CD14-positive monocyte (primary cell): ENCODE data around the gene FAM107B. TPM values are rescaled to one million over a fixed set of nuclear protein-coding genes. Genes with fewer than 3 reads are reported as not detected.
A peak's percentile ranks its signal among the peaks of the same experiment; 100 is the strongest.

Source experiments
- DNase-seq, 3 donors: peaks; one replicate each; pipeline ENCODE4 v3.0.0-alpha.2; 2011 to 2022
- H2AFZ ChIP-seq: 2 replicates; pipeline ENCODE4 v1.6.0; 2012; ENCODE audit warnings: mild to moderate bottlenecking, low read depth, low read length, inconsistent platforms; ENCODE audit not compliant: insufficient read depth, poor library complexity, severe bottlenecking
- H3K27ac ChIP-seq, 2 donors: 1 replicate in 1 of 2; 2 replicates in 1 of 2; pipeline ENCODE4 v1.5.1; 2012 to 2013; ENCODE audit warnings: low read length in 2 of 2, control low read depth in 1 of 2, inconsistent platforms in 1 of 2, low read depth in 1 of 2, mild to moderate bottlenecking in 1 of 2
- H3K27me3 ChIP-seq, 2 donors: one replicate each; pipeline versions ENCODE4 v1.6.0 to v1.6.1; 2011 to 2013; ENCODE audit warnings: low read length in 2 of 2; ENCODE audit not compliant: control insufficient read depth in 2 of 2, insufficient read depth in 2 of 2
- H3K36me3 ChIP-seq, 2 donors: replicated peaks in 1 of 2; 1 replicate in 1 of 2; 2 replicates in 1 of 2; pipeline versions ENCODE4 v1.5.1 to v1.6.1; 2012 to 2013; ENCODE audit warnings: low read length in 2 of 2, control low read depth in 1 of 2, inconsistent platforms in 1 of 2, mild to moderate bottlenecking in 1 of 2; ENCODE audit not compliant: insufficient read depth in 2 of 2, control insufficient read depth in 1 of 2
- H3K4me1 ChIP-seq, 2 donors: 1 replicate in 1 of 2; 2 replicates in 1 of 2; pipeline versions ENCODE4 v1.5.1 to v1.6.1; 2012 to 2013; ENCODE audit warnings: low read length in 2 of 2, control low read depth in 1 of 2, inconsistent platforms in 1 of 2, mild to moderate bottlenecking in 1 of 2, moderate library complexity in 1 of 2; ENCODE audit not compliant: insufficient read depth in 2 of 2, control insufficient read depth in 1 of 2
- H3K4me2 ChIP-seq: replicated peaks from 2 replicates; pipeline ENCODE3; 2012; ENCODE audit warnings: low read length, moderate library complexity, mild to moderate bottlenecking; ENCODE audit not compliant: poor library complexity, severe bottlenecking; ENCODE audit errors: extremely low read depth
- H3K4me3 ChIP-seq, 3 experiments: fragments of 200-600 bp in 1 of 3; sonication (generic) in 1 of 3; replicated peaks in 1 of 3; 1 replicate in 2 of 3; 2 replicates in 1 of 3; pipeline ENCODE4 v1.5.1; 2011 to 2013; ENCODE audit warnings: low read length in 3 of 3, mild to moderate bottlenecking in 3 of 3, control low read depth in 2 of 3, low read depth in 2 of 3, inconsistent platforms in 1 of 3, moderate library complexity in 1 of 3
- H3K79me2 ChIP-seq: 2 replicates; pipeline ENCODE4 v1.6.0; 2012; ENCODE audit warnings: mild to moderate bottlenecking, control low read depth, inconsistent platforms, low read length, moderate library complexity; ENCODE audit not compliant: insufficient read depth
- H3K9ac ChIP-seq: 2 replicates; pipeline ENCODE4 v1.6.0; 2017; ENCODE audit warnings: low read length, mild to moderate bottlenecking; ENCODE audit not compliant: insufficient read depth, poor library complexity, severe bottlenecking
- H3K9me3 ChIP-seq, 2 donors: replicated peaks in 1 of 2; 1 replicate in 1 of 2; 2 replicates in 1 of 2; pipeline versions ENCODE4 v1.5.1 to v1.6.1; 2012 to 2013; ENCODE audit warnings: low read length in 2 of 2, control low read depth in 1 of 2; ENCODE audit not compliant: control insufficient read depth in 1 of 2, insufficient read depth in 1 of 2
- H4K20me1 ChIP-seq: 2 replicates; pipeline ENCODE4 v1.6.0; 2012; ENCODE audit warnings: mild to moderate bottlenecking, low read length, control low read depth, moderate library complexity; ENCODE audit not compliant: insufficient read depth
- H3K27ac Mint-ChIP-seq, 7 donors: one replicate each; pipeline ENCODE4 v1.8.0; 2020; ENCODE audit warnings: mild to moderate bottlenecking in 7 of 7, mixed read lengths in 7 of 7, moderate library complexity in 6 of 7, inconsistent platforms in 2 of 7
- H3K27me3 Mint-ChIP-seq, 3 donors: one replicate each; pipeline ENCODE4 v1.8.0; 2021 to 2022; ENCODE audit warnings: low read depth in 3 of 3, mild to moderate bottlenecking in 3 of 3, mixed read lengths in 3 of 3, moderate library complexity in 3 of 3, inconsistent platforms in 1 of 3
- H3K36me3 Mint-ChIP-seq, 2 donors: one replicate each; pipeline ENCODE4 v1.8.0; 2020; ENCODE audit warnings: mixed read lengths in 2 of 2, inconsistent platforms in 1 of 2, mild to moderate bottlenecking in 1 of 2
- H3K4me1 Mint-ChIP-seq: one replicate; pipeline ENCODE4 v1.8.0; 2020; ENCODE audit warnings: mild to moderate bottlenecking, mixed read lengths
- H3K4me3 Mint-ChIP-seq, 2 donors: one replicate each; pipeline ENCODE4 v1.8.0; 2020; ENCODE audit warnings: mild to moderate bottlenecking in 2 of 2, mixed read lengths in 2 of 2, moderate library complexity in 1 of 2
- H3K9me3 Mint-ChIP-seq, 7 donors: one replicate each; pipeline ENCODE4 v1.8.0; 2020 to 2022; ENCODE audit warnings: mixed read lengths in 7 of 7, mild to moderate bottlenecking in 6 of 7, moderate library complexity in 6 of 7, inconsistent platforms in 2 of 7
- CTCF ChIP-seq: fragments of 200-600 bp; IDR thresholded peaks from one replicate; pipeline ENCODE4 v1.8.0; 2022; ENCODE audit warnings: antibody characterized with exemption, mild to moderate bottlenecking
- WGBS: methylation state at CpG from one replicate; pipeline ENCODE4 v1.1.5; 2013; ENCODE audit warnings: missing lambda C conversion rate; ENCODE audit not compliant: insufficient coverage; 5-methylcytosine and 5-hydroxymethylcytosine counted together
- intact Hi-C, 2 donors: fragments of 100-400 bp; cut with micrococcal nuclease; formaldehyde crosslinking; loops; one replicate each; pipeline versions ENCODE4 v1.15.0 to v1.15.1; 2023
- polyA plus RNA-seq, 3 donors: library from polyadenylated mRNA; depleted of rRNA in 1 of 3; unstranded in 2 of 3; stranded (reverse) in 1 of 3; fragments of 300-500 nt in 2 of 3; fragments of >200 nt in 1 of 3; fragmentation: Illumina TruSeq in 2 of 3; gene quantifications; 1 replicate in 2 of 3; 2 replicates in 1 of 3; pipeline ENCODE4 v1.2.3, GENCODE V29; 2012 to 2021

The FAM107B gene
- polyA plus RNA-seq, 3 donors, result 27.2 to 68.5 (median 28.4) TPM

GRCh38 chr10:14728346-14728745 lies 46.4 kb downstream of the FAM107B start:
- Histone ChIP-seq H3K27me3 (no peaks in the 10 kb centered on the region), H3K9ac (no peak overlapping the region), H3K4me1 (peaks cover 3 to 5% of the 10 kb centered on the region in 2 donors), H3K79me2 (no peaks in the 10 kb centered on the region), H3K27ac (no peak overlapping the region), H3K4me3 (no peak overlapping the region), H2AFZ (no peak overlapping the region), H3K4me2 (no peak overlapping the region), H4K20me1 (no peaks in the 10 kb centered on the region), H3K9me3 (no peaks in the 10 kb centered on the region), H3K36me3 (no peaks in the 10 kb centered on the region)
- DNase-seq, result no peak
- H3K27ac Mint-ChIP-seq, result no peak overlapping the region
- peak; percentile 1 for TF ChIP-seq CTCF
- no peak overlapping the region for H3K4me3 Mint-ChIP-seq
- intact Hi-C loops, result no loop called here
- H3K36me3 Mint-ChIP-seq, result no peaks in the 10 kb centered on the region
- peaks cover 0 to 2% (median 2%) of the 10 kb centered on the region in 3 donors for H3K27me3 Mint-ChIP-seq
- peaks cover 0 to 2% (median 0%) of the 10 kb centered on the region in 7 donors for H3K9me3 Mint-ChIP-seq
- WGBS, result no CpG with 5 or more reads among the region's 3 CpGs
- peaks cover 5% of the 10 kb centered on the region for H3K4me1 Mint-ChIP-seq

GRCh38 chr10:14727924-14728323 lies 46.8 kb downstream of the FAM107B start:
- H2AFZ ChIP-seq, result no peak overlapping the region
- DNase-seq, result no peak
- H4K20me1 ChIP-seq, result no peaks in the 10 kb centered on the region
- Mint-ChIP-seq H3K9me3 (peaks cover 0 to 2% (median 0%) of the 10 kb centered on the region in 7 donors), H3K27ac (no peak overlapping the region), H3K27me3 (peaks cover 0 to 2% (median 2%) of the 10 kb centered on the region in 3 donors), H3K4me3 (no peak overlapping the region), H3K4me1 (peaks cover 5% of the 10 kb centered on the region), H3K36me3 (no peaks in the 10 kb centered on the region)
- WGBS, result no CpG with 5 or more reads among the region's 1 CpG
- no peaks in the 10 kb centered on the region for H3K27me3 ChIP-seq
- H3K4me3 ChIP-seq, result no peak overlapping the region
- TF ChIP-seq CTCF, result peak; percentile 1
- no peak overlapping the region for H3K27ac ChIP-seq
- no peak overlapping the region for H3K4me2 ChIP-seq
- no peaks in the 10 kb centered on the region for H3K36me3 ChIP-seq
- peaks cover 3 to 5% of the 10 kb centered on the region in 2 donors for H3K4me1 ChIP-seq
- H3K9ac ChIP-seq, result no peak overlapping the region
- intact Hi-C loops, result no loop called here
- H3K9me3 ChIP-seq, result no peaks in the 10 kb centered on the region
- H3K79me2 ChIP-seq, result no peaks in the 10 kb centered on the region
